WI38 (cell line): Measurements from ENCODE around the gene ZSWIM5.

ENCODE experiments used
- H3K4me3 ChIP-seq: 2 replicates; pipeline ENCODE4 v1.5.1; 2011; ENCODE audit warnings: low read depth, mild to moderate bottlenecking, control low read depth, low read length
- CTCF ChIP-seq: IDR thresholded peaks from 2 replicates; pipeline ENCODE4 v1.5.1; 2012; ENCODE audit warnings: low read depth, mild to moderate bottlenecking, control low read depth, low read length

ZSWIM5 gene

GRCh38 chr1:45215485-45216199, 9.2 kb upstream of the ZSWIM5 start:
- H3K4me3 ChIP-seq = no peak overlapping the region
- no peak for TF ChIP-seq CTCF

GRCh38 chr1:45213892-45214291, 7.5 kb upstream of the ZSWIM5 start:
- no peak overlapping the region for H3K4me3 ChIP-seq
- TF ChIP-seq CTCF = no peak

GRCh38 chr1:45211076-45211475, 4.7 kb upstream of the ZSWIM5 start:
- H3K4me3 ChIP-seq = no peak overlapping the region
- no peak for TF ChIP-seq CTCF

GRCh38 chr1:45206808-45207623, 611 bp upstream of the ZSWIM5 start:
- TF ChIP-seq CTCF = no peak
- peak overlapping the region; percentile 60 for H3K4me3 ChIP-seq

GRCh38 chr1:45205011-45205909, 1.1 kb downstream of the ZSWIM5 start:
- no peak for TF ChIP-seq CTCF
- H3K4me3 ChIP-seq = no peak overlapping the region; the same call in 1 of the 2 replicates

- no peak overlapping the region for H3K4me3 ChIP-seq
- TF ChIP-seq CTCF = no peak
These were observed 5.4 kb downstream of the ZSWIM5 start for GRCh38 chr1:45200906-45201500.
